Measurements from ENCODE around the gene ZSCAN31.
"Not testable (repeated sequence)": the region's sequence is repeated elsewhere in the genome, so short reads cannot be mapped to it uniquely, and the experiment has no call there.

ZSCAN31 gene

GRCh38 chr6:28360961-28361360, 25.0 kb upstream of the ZSCAN31 start:
- no peak overlapping the region for H3K4me3 ChIP-seq (ENCODE audit: low read length, poor library complexity, severe bottlenecking)
- no peaks in the 10 kb centered on the region for H4K20me1 ChIP-seq (ENCODE audit: insufficient read depth, low read length, poor library complexity, severe bottlenecking)
- H3K4me2 ChIP-seq (ENCODE audit: low read depth, low read length, poor library complexity, severe bottlenecking) = no peak overlapping the region
- H3K79me2 ChIP-seq (ENCODE audit: insufficient read depth, low read length) = no peaks in the 10 kb centered on the region
- H3K9me2 ChIP-seq (replicated peaks; ENCODE audit: low read depth, low read length) = no peaks in the 10 kb centered on the region
- H2AFZ ChIP-seq (ENCODE audit: low read length) = no peak overlapping the region
- H3F3A ChIP-seq (ENCODE audit: low read depth) = no peaks in the 10 kb centered on the region
- H3K4me1 ChIP-seq (ENCODE audit: insufficient read depth, low read length, poor library complexity, severe bottlenecking) = no peaks in the 10 kb centered on the region
- no peak overlapping the region for H3K9ac ChIP-seq (ENCODE audit: low read depth, low read length, poor library complexity, severe bottlenecking)
- no peak for TF ChIP-seq EZH2phosphoT487 (IDR thresholded peaks at IDR 0.05; ENCODE audit: borderline replicate concordance)
- no peak for TF ChIP-seq CTCF (conservative IDR thresholded peaks at IDR 0.05; ENCODE audit: low read length)
- H3K36me3 ChIP-seq (ENCODE audit: insufficient read depth, low read length) = peaks cover 3% of the 10 kb centered on the region; the same call in 1 of the 2 replicates
- no peaks in the 10 kb centered on the region for H3K9me3 ChIP-seq (ENCODE audit: insufficient read depth, low read depth, low read length)
- no peaks in the 10 kb centered on the region for H3K27me3 ChIP-seq (ENCODE audit: insufficient read depth, low read length, poor library complexity, severe bottlenecking)

DNA sequence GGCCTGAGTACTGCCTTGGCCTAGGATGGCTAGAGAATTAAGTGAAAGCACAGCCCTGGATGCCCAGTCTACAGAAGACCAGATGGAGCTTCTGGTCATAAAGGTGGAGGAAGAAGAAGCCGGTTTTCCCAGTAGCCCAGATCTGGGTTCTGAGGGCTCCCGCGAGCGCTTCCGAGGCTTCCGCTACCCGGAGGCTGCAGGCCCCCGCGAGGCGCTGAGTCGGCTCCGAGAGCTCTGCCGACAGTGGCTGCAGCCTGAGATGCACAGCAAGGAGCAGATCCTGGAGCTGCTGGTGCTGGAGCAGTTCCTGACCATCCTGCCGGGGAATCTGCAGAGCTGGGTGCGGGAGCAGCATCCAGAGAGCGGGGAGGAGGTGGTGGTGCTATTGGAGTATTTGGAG, 23.6 kb upstream of the ZSCAN31 start:
- not testable (repeated sequence) for H3F3A ChIP-seq (ENCODE audit: low read depth); H3K27me3 ChIP-seq (ENCODE audit: insufficient read depth, low read length, poor library complexity, severe bottlenecking); H3K4me1 ChIP-seq (ENCODE audit: insufficient read depth, low read length, poor library complexity, severe bottlenecking); H2AFZ ChIP-seq (ENCODE audit: low read length); H3K9me3 ChIP-seq (ENCODE audit: insufficient read depth, low read depth, low read length); H3K9ac ChIP-seq (ENCODE audit: low read depth, low read length, poor library complexity, severe bottlenecking); H3K79me2 ChIP-seq (ENCODE audit: insufficient read depth, low read length); H3K36me3 ChIP-seq (ENCODE audit: insufficient read depth, low read length); H3K9me2 ChIP-seq (replicated peaks; ENCODE audit: low read depth, low read length); H4K20me1 ChIP-seq (ENCODE audit: insufficient read depth, low read length, poor library complexity, severe bottlenecking); H3K4me3 ChIP-seq (ENCODE audit: low read length, poor library complexity, severe bottlenecking); H3K4me2 ChIP-seq (ENCODE audit: low read depth, low read length, poor library complexity, severe bottlenecking)

- Histone ChIP-seq H4K20me1 (ENCODE audit: insufficient read depth, low read length, poor library complexity, severe bottlenecking) (no peaks in the 10 kb centered on the region), H3K4me2 (ENCODE audit: low read depth, low read length, poor library complexity, severe bottlenecking) (no peak overlapping the region), H3K4me3 (ENCODE audit: low read length, poor library complexity, severe bottlenecking) (no peak overlapping the region), H3K4me1 (ENCODE audit: insufficient read depth, low read length, poor library complexity, severe bottlenecking) (peaks cover 5% of the 10 kb centered on the region), H3K9ac (ENCODE audit: low read depth, low read length, poor library complexity, severe bottlenecking) (no peak overlapping the region), H3F3A (ENCODE audit: low read depth) (no peaks in the 10 kb centered on the region), H3K9me2 (replicated peaks; ENCODE audit: low read depth, low read length) (no peaks in the 10 kb centered on the region), H3K27me3 (ENCODE audit: insufficient read depth, low read length, poor library complexity, severe bottlenecking) (no peaks in the 10 kb centered on the region), H3K36me3 (ENCODE audit: insufficient read depth, low read length) (no peaks in the 10 kb centered on the region), H2AFZ (ENCODE audit: low read length) (no peak overlapping the region), H3K79me2 (ENCODE audit: insufficient read depth, low read length) (peaks cover 21% of the 10 kb centered on the region), H3K9me3 (ENCODE audit: insufficient read depth, low read depth, low read length) (no peaks in the 10 kb centered on the region)
- no peak for TF ChIP-seq EZH2phosphoT487 (IDR thresholded peaks at IDR 0.05; ENCODE audit: borderline replicate concordance)
- TF ChIP-seq CTCF (conservative IDR thresholded peaks at IDR 0.05; ENCODE audit: low read length) = no peak
Observed at GRCh38 chr6:28357036-28357435, 21.1 kb upstream of the ZSCAN31 start.

DNA sequence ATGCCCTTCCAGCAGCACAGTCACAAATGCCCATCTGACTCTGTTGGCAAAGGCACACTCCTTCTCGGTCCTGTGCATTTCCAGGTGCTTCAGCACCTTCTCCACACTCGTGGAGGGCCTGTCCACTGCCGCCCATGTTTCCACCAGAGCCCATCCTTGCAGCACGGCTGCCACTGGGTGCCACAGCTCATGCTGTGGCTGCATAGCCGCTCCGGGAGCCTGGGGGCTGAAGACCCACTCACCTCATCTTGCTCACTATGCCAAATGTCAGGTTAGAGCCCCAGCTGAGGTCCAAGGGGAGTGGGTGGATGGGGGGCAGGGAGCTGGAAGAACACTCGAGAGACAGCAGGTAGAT, 20.7 kb upstream of the ZSCAN31 start:
- H3K4me3 ChIP-seq (ENCODE audit: low read length, poor library complexity, severe bottlenecking) = peak overlapping the region; percentile 78
- H3F3A ChIP-seq (ENCODE audit: low read depth) = no peaks in the 10 kb centered on the region
- H3K9me3 ChIP-seq (ENCODE audit: insufficient read depth, low read depth, low read length) = no peaks in the 10 kb centered on the region
- no peak overlapping the region for H3K9ac ChIP-seq (ENCODE audit: low read depth, low read length, poor library complexity, severe bottlenecking)
- peaks cover 25% of the 10 kb centered on the region for H3K79me2 ChIP-seq (ENCODE audit: insufficient read depth, low read length)
- H3K9me2 ChIP-seq (replicated peaks; ENCODE audit: low read depth, low read length) = no peaks in the 10 kb centered on the region
- H4K20me1 ChIP-seq (ENCODE audit: insufficient read depth, low read length, poor library complexity, severe bottlenecking) = no peaks in the 10 kb centered on the region
- H3K4me2 ChIP-seq (ENCODE audit: low read depth, low read length, poor library complexity, severe bottlenecking) = peak overlapping the region; percentile 76
- H3K27me3 ChIP-seq (ENCODE audit: insufficient read depth, low read length, poor library complexity, severe bottlenecking) = no peaks in the 10 kb centered on the region
- peaks cover 6% of the 10 kb centered on the region for H3K4me1 ChIP-seq (ENCODE audit: insufficient read depth, low read length, poor library complexity, severe bottlenecking)
- no peak for TF ChIP-seq EZH2phosphoT487 (IDR thresholded peaks at IDR 0.05; ENCODE audit: borderline replicate concordance)
- no peak for TF ChIP-seq CTCF (conservative IDR thresholded peaks at IDR 0.05; ENCODE audit: low read length)
- no peaks in the 10 kb centered on the region for H3K36me3 ChIP-seq (ENCODE audit: insufficient read depth, low read length)
- H2AFZ ChIP-seq (ENCODE audit: low read length) = no peak overlapping the region
